Neuronal stem cell (in vitro differentiated cells): ENCODE results near the gene RAB40C.
A peak's percentile ranks its signal among the peaks of the same experiment; 100 is the strongest.

ENCODE experiments used
- DNase-seq: peaks from one replicate; pipeline ENCODE4 v3.0.0-alpha.2; 2013; ENCODE audit warnings: low spot score
- H2AFZ ChIP-seq: one replicate; pipeline ENCODE4 v1.6.1; 2013; ENCODE audit warnings: mild to moderate bottlenecking, low read length, inconsistent platforms
- H2AK5ac ChIP-seq: 2 replicates; pipeline ENCODE4 v1.6.1; 2013; ENCODE audit warnings: low read depth, mild to moderate bottlenecking, inconsistent platforms, low read length, moderate library complexity, mixed read lengths
- H2BK120ac ChIP-seq: 2 replicates; pipeline ENCODE4 v1.6.1; 2013; ENCODE audit warnings: low read depth, mild to moderate bottlenecking, inconsistent platforms, low read length, moderate library complexity, mixed read lengths
- H2BK12ac ChIP-seq: one replicate; pipeline ENCODE4 v1.6.1; 2013; ENCODE audit warnings: low read length, inconsistent platforms
- H2BK15ac ChIP-seq: 2 replicates; pipeline ENCODE4 v1.6.1; 2013; ENCODE audit warnings: mild to moderate bottlenecking, low read length, inconsistent platforms, mixed read lengths
- H2BK5ac ChIP-seq: one replicate; pipeline ENCODE4 v1.6.1; 2013; ENCODE audit warnings: inconsistent platforms, mild to moderate bottlenecking, low read length, moderate library complexity
- H3K14ac ChIP-seq: one replicate; pipeline ENCODE4 v1.6.1; 2013; ENCODE audit warnings: low read length, inconsistent platforms
- H3K18ac ChIP-seq: 2 replicates; pipeline ENCODE4 v1.6.1; 2013; ENCODE audit warnings: low read length, inconsistent platforms
- H3K23ac ChIP-seq: 2 replicates; pipeline ENCODE4 v1.6.1; 2013; ENCODE audit warnings: low read depth, mild to moderate bottlenecking, mixed read lengths, low read length, inconsistent platforms; ENCODE audit not compliant: poor library complexity
- H3K27ac ChIP-seq: replicated peaks from 3 replicates; pipeline ENCODE4 v1.5.1; 2013; ENCODE audit warnings: low read length, inconsistent platforms
- H3K27me3 ChIP-seq, 3 experiments: 2 replicates each; pipeline ENCODE4 v1.6.1; 2013; ENCODE audit warnings: low read length in 3 of 3, mild to moderate bottlenecking in 2 of 3, inconsistent platforms in 1 of 3, low read depth in 1 of 3, mixed read lengths in 1 of 3, moderate library complexity in 1 of 3; ENCODE audit not compliant: control insufficient read depth in 3 of 3, insufficient read depth in 3 of 3
- H3K36me3 ChIP-seq, 2 donors: replicated peaks in 1 of 2; 2 replicates each; pipeline ENCODE4 v1.6.1; 2013; ENCODE audit warnings: low read length in 2 of 2; ENCODE audit not compliant: control insufficient read depth in 2 of 2, insufficient read depth in 2 of 2
- H3K4ac ChIP-seq: 2 replicates; pipeline ENCODE4 v1.6.1; 2013; ENCODE audit warnings: inconsistent platforms, mild to moderate bottlenecking, low read length, moderate library complexity
- H3K4me1 ChIP-seq, 2 donors: 1 replicate in 1 of 2; 2 replicates in 1 of 2; pipeline ENCODE4 v1.6.1; 2013; ENCODE audit warnings: low read length in 2 of 2, low read depth in 1 of 2; ENCODE audit not compliant: control insufficient read depth in 2 of 2, insufficient read depth in 1 of 2
- H3K4me2 ChIP-seq: one replicate; pipeline ENCODE4 v1.6.1; 2013; ENCODE audit warnings: mild to moderate bottlenecking, low read length, inconsistent platforms; ENCODE audit not compliant: insufficient read depth, poor library complexity, severe bottlenecking
- H3K4me3 ChIP-seq, 2 donors: 2 replicates each; pipeline ENCODE4 v1.5.1; 2013; ENCODE audit warnings: low read length in 2 of 2, mild to moderate bottlenecking in 2 of 2, inconsistent platforms in 1 of 2, moderate library complexity in 1 of 2
- H3K79me1 ChIP-seq: one replicate; pipeline ENCODE4 v1.6.1; 2013; ENCODE audit warnings: low read depth, mild to moderate bottlenecking, inconsistent platforms, low read length, moderate library complexity
- H3K9ac ChIP-seq: one replicate; pipeline ENCODE4 v1.6.1; 2013; ENCODE audit warnings: mild to moderate bottlenecking, low read depth, low read length, inconsistent platforms; ENCODE audit not compliant: poor library complexity
- H3K9me3 ChIP-seq, 2 donors: replicated peaks in 1 of 2; 2 replicates each; pipeline versions ENCODE3 to v1.6.1; 2013; ENCODE audit warnings: low read length in 2 of 2, mild to moderate bottlenecking in 2 of 2, inconsistent platforms in 1 of 2, low read depth in 1 of 2, mixed read lengths in 1 of 2, moderate library complexity in 1 of 2; ENCODE audit not compliant: control insufficient read depth in 2 of 2, insufficient read depth in 1 of 2
- H4K8ac ChIP-seq: one replicate; pipeline ENCODE4 v1.6.1; 2013; ENCODE audit warnings: low read depth, mild to moderate bottlenecking, inconsistent platforms, low read length, moderate library complexity
- H4K91ac ChIP-seq: one replicate; pipeline ENCODE4 v1.6.1; 2013; ENCODE audit warnings: low read length, low read depth, mild to moderate bottlenecking, inconsistent platforms; ENCODE audit not compliant: poor library complexity
- whole genome bisulfite sequencing, 2 donors: extraction: QIAGEN DNeasy Blood & Tissue Kit; methylation state at CpG; one replicate each; pipeline ENCODE4 v1.1.7; 2013; ENCODE audit warnings: missing lambda C conversion rate in 2 of 2, mixed read lengths in 1 of 2; ENCODE audit not compliant: insufficient read length in 2 of 2, insufficient replicate concordance in 1 of 2; ENCODE audit errors: extremely low coverage in 2 of 2; 5-methylcytosine and 5-hydroxymethylcytosine counted together

The RAB40C gene

GRCh38 chr16:642189-643049, 52.6 kb downstream of the RAB40C start:
- Histone ChIP-seq H2BK5ac (no peak overlapping the region), H3K9ac (peak overlapping the region; percentile 86), H3K4me1 (peaks cover 14 to 20% of the 10 kb centered on the region in 2 donors), H4K91ac (no peak overlapping the region), H3K4me2 (peak overlapping the region; percentile 96), H3K27ac (no peak overlapping the region), H2AK5ac (peak overlapping the region; percentile 47), H3K79me1 (peaks cover 4% of the 10 kb centered on the region), H2BK12ac (no peak overlapping the region), H2BK120ac (no peak overlapping the region), H2BK15ac (no peak overlapping the region), H3K4me3 (peak overlapping the region; percentile 53 to 84), H4K8ac (peak overlapping the region; percentile 65), H3K36me3 (no peaks in the 10 kb centered on the region), H3K9me3 (no peaks in the 10 kb centered on the region), H3K23ac (peak overlapping the region; percentile 98), H2AFZ (peak overlapping the region; percentile 77), H3K27me3 (peaks cover 0 to 20% (median 11%) of the 10 kb centered on the region in 3 experiments), H3K14ac (peak overlapping the region; percentile 98), H3K18ac (peak overlapping the region; percentile 91), H3K4ac (no peak overlapping the region)
- no peak for DNase-seq
- no CpG with 5 or more reads among the region's 72 CpGs for WGBS, 2 donors

GRCh38 chr16:643050-643368, 53.1 kb downstream of the RAB40C start:
- Histone ChIP-seq H3K4me2 (no peak overlapping the region), H3K27me3 (peaks cover 0 to 20% (median 11%) of the 10 kb centered on the region in 3 experiments), H3K36me3 (no peaks in the 10 kb centered on the region), H2BK5ac (no peak overlapping the region), H3K9ac (no peak overlapping the region), H3K14ac (no peak overlapping the region), H2BK15ac (no peak overlapping the region), H2BK120ac (no peak overlapping the region), H3K23ac (peak overlapping the region; percentile 3), H4K91ac (no peak overlapping the region), H3K27ac (no peak overlapping the region), H2BK12ac (no peak overlapping the region), H3K18ac (no peak overlapping the region), H3K9me3 (no peaks in the 10 kb centered on the region), H4K8ac (no peak overlapping the region), H2AFZ (no peak overlapping the region), H3K79me1 (peaks cover 9% of the 10 kb centered on the region), H3K4me1 (peaks cover 9 to 16% of the 10 kb centered on the region in 2 donors), H3K4me3 (peak overlapping the region in 1 of 2 donors; percentile 53), H3K4ac (no peak overlapping the region), H2AK5ac (peak overlapping the region; percentile 47)
- no peak for DNase-seq
- no CpG with 5 or more reads among the region's 13 CpGs for WGBS, 2 donors

- no peak overlapping the region for H2BK12ac ChIP-seq
- peaks cover 9 to 14% of the 10 kb centered on the region in 2 donors for H3K4me1 ChIP-seq
- H3K79me1 ChIP-seq = peaks cover 9% of the 10 kb centered on the region
- H3K36me3 ChIP-seq = no peaks in the 10 kb centered on the region
- H2BK5ac ChIP-seq = no peak overlapping the region
- H4K91ac ChIP-seq = no peak overlapping the region
- H3K27me3 ChIP-seq = peaks cover 0 to 20% (median 11%) of the 10 kb centered on the region in 3 experiments
- no peak overlapping the region for H2BK120ac ChIP-seq
- no peak overlapping the region for H3K27ac ChIP-seq
- H2AFZ ChIP-seq = no peak overlapping the region
- no peaks in the 10 kb centered on the region for H3K9me3 ChIP-seq
- no peak overlapping the region for H2BK15ac ChIP-seq
- no peak overlapping the region for H3K4me3 ChIP-seq
- H3K18ac ChIP-seq = no peak overlapping the region
- no peak overlapping the region for H3K23ac ChIP-seq
- no peak overlapping the region for H3K4me2 ChIP-seq
- no peak overlapping the region for H4K8ac ChIP-seq
- no peak overlapping the region for H3K4ac ChIP-seq
- H3K14ac ChIP-seq = no peak overlapping the region
- DNase-seq = no peak
- H2AK5ac ChIP-seq = peak overlapping the region; percentile 56
- no CpG with 5 or more reads among the region's 12 CpGs for WGBS, 2 donors
- no peak overlapping the region for H3K9ac ChIP-seq
Measured at GRCh38 chr16:644556-644955, 54.7 kb downstream of the RAB40C start.

GRCh38 chr16:645852-646678, 56.2 kb downstream of the RAB40C start:
- no peak overlapping the region for H3K4me2 ChIP-seq
- peaks cover 0 to 5% of the 10 kb centered on the region in 2 donors for H3K36me3 ChIP-seq
- no peak overlapping the region for H3K18ac ChIP-seq
- no peaks in the 10 kb centered on the region for H3K9me3 ChIP-seq
- peaks cover 12% of the 10 kb centered on the region for H3K79me1 ChIP-seq
- H3K14ac ChIP-seq = no peak overlapping the region
- peaks cover 13 to 16% of the 10 kb centered on the region in 2 donors for H3K4me1 ChIP-seq
- no peak overlapping the region for H2BK120ac ChIP-seq
- no peak for DNase-seq
- H3K9ac ChIP-seq = peak overlapping the region; percentile 63
- H2BK12ac ChIP-seq = peak overlapping the region; percentile 22
- no peak overlapping the region for H2BK15ac ChIP-seq
- no peak overlapping the region for H3K4ac ChIP-seq
- WGBS, 2 donors = no CpG with 5 or more reads among the region's 32 CpGs
- H2AFZ ChIP-seq = no peak overlapping the region
- peak overlapping the region; percentile 70 for H2AK5ac ChIP-seq
- H3K27ac ChIP-seq = no peak overlapping the region
- no peak overlapping the region for H2BK5ac ChIP-seq
- H4K8ac ChIP-seq = no peak overlapping the region
- no peak overlapping the region for H3K4me3 ChIP-seq
- peak overlapping the region; percentile 55 for H3K23ac ChIP-seq
- H3K27me3 ChIP-seq = peaks cover 0 to 20% (median 11%) of the 10 kb centered on the region in 3 experiments
- H4K91ac ChIP-seq = no peak overlapping the region
